CD4-positive, alpha-beta T cell treated with Interleukin-15 for 4 hours (primary cell): ENCODE measurements around the gene RDH12.

Experiments used
- DNase-seq: peaks from one replicate; pipeline ENCODE4 v3.0.0-alpha.2; 2020; ENCODE audit warnings: low spot score

The RDH12 gene

GRCh38 chr14:67749341-67750084 lies 47.8 kb downstream of the RDH12 start:
- DNase-seq: no peak

GRCh38 chr14:67756496-67756895 lies 54.8 kb downstream of the RDH12 start:
- no peak for DNase-seq

- DNase-seq: no peak
These were observed 55.5 kb downstream of the RDH12 start for GRCh38 chr14:67757175-67757574.

GRCh38 chr14:67759916-67760315 lies 58.2 kb downstream of the RDH12 start:
- DNase-seq: no peak

GRCh38 chr14:67762051-67762450 lies 60.4 kb downstream of the RDH12 start:
- no peak for DNase-seq

GRCh38 chr14:67763158-67763822 lies 61.6 kb downstream of the RDH12 start:
- no peak for DNase-seq

- no peak for DNase-seq
These were observed 62.8 kb downstream of the RDH12 start for GRCh38 chr14:67764496-67764895.

GRCh38 chr14:67765192-67765834 lies 63.6 kb downstream of the RDH12 start:
- no peak for DNase-seq

- no peak for DNase-seq
These were observed 64.5 kb downstream of the RDH12 start for GRCh38 chr14:67766035-67766680.

GRCh38 chr14:67768219-67768618 lies 66.5 kb downstream of the RDH12 start:
- DNase-seq: no peak

GRCh38 chr14:67773844-67774377 lies 72.2 kb downstream of the RDH12 start:
- no peak for DNase-seq

GRCh38 chr14:67776653-67777322 lies 75.1 kb downstream of the RDH12 start:
- no peak for DNase-seq

- DNase-seq: no peak
These were observed 77.1 kb downstream of the RDH12 start for GRCh38 chr14:67778792-67779191.

- no peak for DNase-seq
These were observed 80.4 kb downstream of the RDH12 start for GRCh38 chr14:67782090-67782489.
